Activated CD8-positive, alpha-beta T cell treated with anti-CD3 and anti-CD28 coated beads, Interleukin-2, amount 10 ng/mL, durations not matched to agents 7 days and 5 days (primary cell): ENCODE results near the gene AP5B1. TPM values are rescaled to one million over a fixed set of nuclear protein-coding genes. Genes with fewer than 3 reads are reported as not detected.

ENCODE experiments used
- ATAC-seq: fragments of 150-1000 bp; cut with Tn5 transposase; one replicate; pipeline ENCODE4 v1.10.0; 2021; ENCODE audit warnings: moderate library complexity
- CTCF ChIA-PET: fragments of 350-600 bp; sonication (Branson Sonifier 250); formaldehyde crosslinking; loops from one replicate; lab custom pipeline; 2021; ENCODE audit warnings: antibody characterized with exemption; lab: Charles Lee
- POLR2A ChIA-PET: fragments of 350-600 bp; sonication (Branson Sonifier 250); formaldehyde crosslinking; loops from one replicate; lab custom pipeline; 2021; ENCODE audit warnings: antibody characterized with exemption; lab: Charles Lee
- DNase-seq: peaks from one replicate; pipeline ENCODE4 v3.0.0-alpha.2; 2020
- H3K27ac Mint-ChIP-seq: one replicate; pipeline ENCODE4 v1.8.0; 2021; ENCODE audit warnings: mild to moderate bottlenecking, mixed read lengths
- H3K27me3 Mint-ChIP-seq: one replicate; pipeline ENCODE4 v1.8.0; 2021; ENCODE audit warnings: low read depth, mixed read lengths
- H3K36me3 Mint-ChIP-seq: one replicate; pipeline ENCODE4 v1.8.0; 2021; ENCODE audit warnings: low read depth, mixed read lengths
- H3K4me1 Mint-ChIP-seq: one replicate; pipeline ENCODE4 v1.8.0; 2021; ENCODE audit warnings: low read depth, mixed read lengths
- H3K4me3 Mint-ChIP-seq: one replicate; pipeline ENCODE4 v1.8.0; 2021; ENCODE audit warnings: mild to moderate bottlenecking, mixed read lengths
- H3K9me3 Mint-ChIP-seq: one replicate; pipeline ENCODE4 v1.8.0; 2022; ENCODE audit warnings: mixed read lengths; ENCODE audit not compliant: insufficient read depth
- total RNA-seq, 2 experiments: library from RNA; stranded (reverse); gene quantifications; one replicate each; pipeline ENCODE4 v1.2.3, GENCODE V29; 2021

Gene AP5B1
- total RNA-seq, 2 experiments from 2014 or later = 21.9 to 22.5 TPM

DNA sequence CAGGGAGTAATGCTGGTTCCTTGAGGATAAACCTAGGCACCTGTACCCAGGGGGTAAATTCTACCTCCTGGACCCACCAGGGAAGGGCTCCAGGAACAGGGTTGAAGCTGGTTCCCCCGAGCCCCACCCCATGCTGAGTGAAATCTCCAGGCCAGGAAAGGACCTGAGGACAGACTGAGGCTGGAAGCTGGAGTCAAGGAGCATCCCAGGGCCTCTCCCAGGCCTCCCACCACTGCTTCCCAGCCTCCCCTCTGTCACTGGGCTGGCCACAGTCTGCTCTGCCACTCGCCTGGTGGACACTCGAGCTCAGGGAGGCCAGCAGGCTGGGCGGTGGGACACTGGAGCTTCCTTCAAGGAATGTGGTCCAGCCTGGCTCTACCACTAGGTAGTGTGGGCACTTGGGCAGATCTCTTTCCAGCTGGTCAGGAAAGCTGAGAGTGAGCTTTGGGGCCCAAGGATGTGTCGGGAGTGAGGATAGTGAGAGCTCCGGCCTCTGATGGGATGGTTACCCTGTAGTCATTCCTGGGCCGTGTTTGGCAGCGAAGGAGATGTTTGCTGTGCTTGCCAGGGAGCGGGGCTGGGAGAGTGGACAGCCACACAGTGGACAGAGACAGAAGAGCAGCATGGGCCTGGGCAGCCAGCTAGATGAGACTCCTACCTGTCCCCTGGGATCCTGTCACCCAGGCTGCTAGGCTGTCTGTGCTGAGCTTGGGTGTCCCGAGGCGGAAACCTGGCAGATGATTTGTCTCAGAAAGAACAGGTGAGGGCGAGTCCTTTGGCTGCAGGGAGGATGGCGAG, 9.5 kb upstream of the AP5B1 start:
- ChIA-PET CTCF (interaction anchor here (0.8 to 5.7 kb wide), 6 partner anchors 10 to 70 kb away, joined by 3 to 71 read pairs (median 5); partner anchors contain the start of genes AP5B1 and MUS81), POLR2A (interaction anchor here (3.0 kb wide), 1 partner anchor 10 kb away, joined by 17 read pairs; the partner anchor contains the start of gene AP5B1)
- no peak for DNase-seq
- ATAC-seq = no peak
- H3K9me3 Mint-ChIP-seq = no peaks in the 10 kb centered on the region
- H3K27me3 Mint-ChIP-seq = peaks cover 39% of the 10 kb centered on the region
- no peaks in the 10 kb centered on the region for H3K36me3 Mint-ChIP-seq
- H3K4me3 Mint-ChIP-seq = no peak overlapping the region
- peaks cover 44% of the 10 kb centered on the region for H3K4me1 Mint-ChIP-seq
- H3K27ac Mint-ChIP-seq = peak overlapping the region; percentile 67

DNA sequence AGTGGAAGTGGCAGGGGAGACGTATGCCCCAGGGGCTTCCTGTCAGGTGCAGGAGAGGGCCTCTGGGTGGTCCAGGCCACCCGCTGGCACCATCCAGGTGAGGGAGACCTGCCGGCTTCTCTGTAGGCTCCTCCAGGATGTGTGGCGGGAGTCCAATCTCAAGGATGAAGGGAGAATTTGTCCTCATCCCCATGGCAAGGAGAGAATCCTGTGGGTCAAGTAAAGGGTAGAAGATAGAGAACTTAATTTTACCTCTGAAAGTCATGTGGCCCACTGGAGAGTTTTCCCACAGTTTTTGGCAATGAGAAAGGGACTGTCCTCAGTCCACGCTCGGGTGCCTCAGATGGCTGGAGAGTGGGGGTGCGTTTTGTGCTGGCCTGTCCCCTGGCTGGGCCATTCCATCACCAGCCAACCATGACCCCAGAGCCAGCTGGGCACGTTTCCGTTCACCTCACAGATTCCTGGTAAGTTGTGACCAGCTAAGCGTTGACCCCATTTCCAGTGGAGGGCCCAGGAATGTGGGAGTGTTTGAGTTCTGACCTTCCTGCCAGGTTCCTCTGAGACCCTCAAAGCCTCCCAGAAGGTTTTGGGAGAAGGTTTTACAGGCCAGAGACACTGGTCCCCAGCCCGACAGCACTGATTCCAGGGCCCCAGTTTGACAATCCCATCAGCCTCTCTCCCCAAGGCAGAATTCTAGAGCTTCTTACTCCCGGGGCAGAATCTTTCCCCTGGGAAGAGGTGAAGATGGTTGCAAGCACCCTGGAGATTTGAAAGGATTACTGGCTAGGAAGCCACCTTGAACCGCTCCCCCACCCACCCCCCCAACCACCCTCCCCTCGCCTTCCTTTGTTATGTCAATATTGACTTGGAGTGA, 8.7 kb upstream of the AP5B1 start:
- peaks cover 48% of the 10 kb centered on the region for H3K4me1 Mint-ChIP-seq
- no peak overlapping the region for H3K4me3 Mint-ChIP-seq
- peaks cover 43% of the 10 kb centered on the region for H3K27me3 Mint-ChIP-seq
- ATAC-seq (no peak), DNase-seq (no peak)
- CTCF ChIA-PET = interaction anchor here (0.8 to 5.7 kb wide), 6 partner anchors 10 to 255 kb away, joined by 3 to 71 read pairs (median 4); partner anchors contain the start of genes AP5B1 and MUS81
- H3K27ac Mint-ChIP-seq = no peak overlapping the region
- no peaks in the 10 kb centered on the region for H3K36me3 Mint-ChIP-seq
- no peaks in the 10 kb centered on the region for H3K9me3 Mint-ChIP-seq
- POLR2A ChIA-PET = interaction anchor here (1.0 to 3.0 kb wide), 3 partner anchors 9 to 78 kb away, joined by 3 to 17 read pairs (median 4); partner anchors contain the start of gene AP5B1

DNA sequence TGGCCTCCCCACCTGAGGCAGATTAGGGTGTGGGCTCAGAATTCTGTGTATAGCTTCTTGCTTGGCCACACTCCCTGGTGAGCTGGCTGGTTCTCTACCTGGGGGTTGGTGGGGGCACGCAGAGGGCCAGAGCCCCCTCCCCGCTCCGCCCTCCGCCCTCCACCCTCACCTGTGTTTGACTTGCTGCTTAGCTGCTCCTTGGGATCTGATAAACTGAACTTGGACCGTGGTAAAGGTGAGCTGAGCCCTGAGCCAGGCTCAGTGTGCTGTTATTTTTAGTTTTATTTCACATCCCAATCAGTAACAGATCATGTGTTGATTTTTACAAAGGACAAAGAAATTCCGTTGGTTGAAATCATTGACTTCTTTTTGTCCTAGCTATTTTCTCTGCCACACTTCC, 8.0 kb upstream of the AP5B1 start:
- Mint-ChIP-seq H3K9me3 (no peaks in the 10 kb centered on the region), H3K27me3 (peaks cover 48% of the 10 kb centered on the region), H3K36me3 (no peaks in the 10 kb centered on the region), H3K27ac (no peak overlapping the region), H3K4me3 (no peak overlapping the region), H3K4me1 (peaks cover 51% of the 10 kb centered on the region)
- ChIA-PET POLR2A (interaction anchor here (1.0 to 1.2 kb wide), 2 partner anchors 72 to 78 kb away, joined by 3 to 4 read pairs; no protein-coding TSS in a partner anchor), CTCF (interaction anchor here (1.2 to 5.7 kb wide), 4 partner anchors 9 to 256 kb away, joined by 4 to 71 read pairs (median 6); partner anchors contain the start of gene AP5B1)
- DNase-seq (no peak), ATAC-seq (no peak)

DNA sequence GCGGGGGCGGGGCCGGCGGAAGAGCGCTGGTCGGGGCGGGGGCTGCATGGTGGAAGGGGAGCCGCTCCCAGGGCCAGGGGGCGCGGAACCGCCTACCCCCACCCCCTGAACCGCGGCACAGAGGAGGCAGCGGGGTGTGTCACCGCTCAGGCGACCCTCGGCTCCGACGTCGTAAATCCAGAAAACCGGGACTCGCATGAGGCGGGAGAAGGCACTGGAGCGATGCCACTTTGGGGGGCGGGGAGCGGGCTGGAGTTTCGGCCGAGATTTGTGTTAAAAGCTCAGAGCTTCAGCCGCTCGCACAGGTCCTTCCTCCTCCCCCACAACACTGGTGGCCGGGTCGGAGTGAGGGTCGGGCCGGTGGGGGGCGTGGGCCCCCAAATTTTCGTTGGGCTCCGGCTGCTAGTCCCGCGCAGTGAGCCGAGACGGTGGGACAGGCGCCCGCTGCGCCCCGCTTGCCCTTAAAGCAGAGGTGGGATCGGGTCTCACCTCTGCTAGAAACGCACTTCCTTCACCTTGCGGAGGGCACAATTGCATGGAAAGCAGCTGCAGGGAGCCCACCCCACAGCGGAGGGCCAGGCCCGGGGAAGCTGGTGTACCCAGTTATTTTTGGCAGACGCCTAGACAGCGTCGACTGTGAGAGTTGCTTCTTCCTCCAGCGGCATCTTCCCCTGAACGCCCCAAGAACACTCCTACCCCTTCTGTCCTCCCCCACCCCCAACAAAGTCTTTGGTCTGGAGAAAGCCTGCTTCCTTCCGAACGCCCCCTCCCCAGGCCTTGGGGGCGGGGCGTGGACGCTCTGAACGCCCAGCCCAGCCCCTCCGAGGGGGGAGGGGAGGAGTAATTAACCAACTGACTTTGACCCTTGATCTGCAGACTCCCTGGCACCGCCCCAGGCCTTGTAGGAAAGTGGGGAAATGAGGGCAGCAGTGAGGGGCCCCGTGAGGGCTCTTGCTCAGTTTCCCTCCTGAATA, 7.2 kb upstream of the AP5B1 start:
- Mint-ChIP-seq H3K4me1 (peaks cover 51% of the 10 kb centered on the region), H3K27me3 (peaks cover 49% of the 10 kb centered on the region), H3K27ac (no peak overlapping the region), H3K36me3 (no peaks in the 10 kb centered on the region), H3K4me3 (peak overlapping the region; percentile 56), H3K9me3 (no peaks in the 10 kb centered on the region)
- DNase-seq (no peak), ATAC-seq (peak; percentile 30)
- ChIA-PET POLR2A (interaction anchor here (1.2 kb wide), 1 partner anchor 77 kb away, joined by 4 read pairs; no protein-coding TSS in a partner anchor), CTCF (interaction anchor here (0.6 to 5.7 kb wide), 5 partner anchors 8 to 1364 kb away, joined by 3 to 71 read pairs (median 4); partner anchors contain the start of genes AP5B1 and KAT5)

DNA sequence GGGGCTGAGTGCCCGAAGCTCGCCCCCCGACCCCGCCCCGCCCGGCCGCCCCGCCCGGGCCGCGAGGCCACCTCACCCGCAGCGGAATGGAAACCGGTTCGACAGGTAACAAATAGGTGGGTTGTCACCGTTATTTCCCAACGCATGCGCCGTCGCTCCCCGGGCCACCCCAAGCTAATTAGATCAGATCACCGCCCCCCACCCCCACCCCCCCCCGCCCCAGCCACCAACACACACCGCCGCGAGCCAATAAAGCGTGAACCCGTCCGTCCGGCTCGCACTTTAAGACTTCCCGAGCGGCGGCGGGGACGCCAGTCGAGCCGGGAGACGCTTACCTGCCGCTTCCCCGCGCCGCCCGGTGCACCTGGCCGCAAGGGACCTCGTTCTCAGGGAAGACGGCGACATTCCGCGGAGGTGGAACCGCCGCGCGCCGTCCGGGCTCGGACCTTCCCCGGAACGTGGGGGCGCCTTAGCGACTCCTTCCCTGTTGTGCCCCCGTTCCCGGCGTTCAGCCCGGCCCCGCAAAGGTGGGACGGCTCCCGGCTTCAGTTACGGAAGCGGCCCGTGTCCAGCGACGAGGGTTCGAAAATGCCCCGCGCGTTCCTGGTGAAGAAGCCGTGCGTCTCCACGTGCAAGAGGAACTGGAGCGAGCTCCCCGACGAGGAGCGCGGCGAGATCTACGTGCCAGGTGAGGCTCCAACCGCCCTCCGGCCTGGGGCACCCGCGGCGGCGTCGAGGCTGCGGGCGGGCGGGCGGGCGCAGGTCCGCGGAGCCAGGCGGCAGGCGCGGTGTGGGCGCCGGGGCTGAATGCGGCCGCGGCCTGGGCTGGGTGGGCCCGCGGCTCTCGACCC, 6.2 kb upstream of the AP5B1 start, which contains the start of gene OVOL1:
OVOL1 (plus strand) TSS at position 278 of the 851 bp plus-strand sequence; CDS start at position 589, 311 bp downstream.
- Mint-ChIP-seq H3K36me3 (no peaks in the 10 kb centered on the region), H3K27me3 (peaks cover 49% of the 10 kb centered on the region), H3K4me1 (peaks cover 44% of the 10 kb centered on the region), H3K9me3 (no peaks in the 10 kb centered on the region), H3K27ac (no peak within 1 kb of the TSS), H3K4me3 (peak within 1 kb of the TSS; percentile 58)
- ChIA-PET CTCF (interaction anchor here (1.0 kb wide), 1 partner anchor 75 kb away, joined by 4 read pairs; the partner anchor contains the start of gene KAT5), POLR2A (no interaction called here)
- DNase-seq (no peak), ATAC-seq (no peak)

DNA sequence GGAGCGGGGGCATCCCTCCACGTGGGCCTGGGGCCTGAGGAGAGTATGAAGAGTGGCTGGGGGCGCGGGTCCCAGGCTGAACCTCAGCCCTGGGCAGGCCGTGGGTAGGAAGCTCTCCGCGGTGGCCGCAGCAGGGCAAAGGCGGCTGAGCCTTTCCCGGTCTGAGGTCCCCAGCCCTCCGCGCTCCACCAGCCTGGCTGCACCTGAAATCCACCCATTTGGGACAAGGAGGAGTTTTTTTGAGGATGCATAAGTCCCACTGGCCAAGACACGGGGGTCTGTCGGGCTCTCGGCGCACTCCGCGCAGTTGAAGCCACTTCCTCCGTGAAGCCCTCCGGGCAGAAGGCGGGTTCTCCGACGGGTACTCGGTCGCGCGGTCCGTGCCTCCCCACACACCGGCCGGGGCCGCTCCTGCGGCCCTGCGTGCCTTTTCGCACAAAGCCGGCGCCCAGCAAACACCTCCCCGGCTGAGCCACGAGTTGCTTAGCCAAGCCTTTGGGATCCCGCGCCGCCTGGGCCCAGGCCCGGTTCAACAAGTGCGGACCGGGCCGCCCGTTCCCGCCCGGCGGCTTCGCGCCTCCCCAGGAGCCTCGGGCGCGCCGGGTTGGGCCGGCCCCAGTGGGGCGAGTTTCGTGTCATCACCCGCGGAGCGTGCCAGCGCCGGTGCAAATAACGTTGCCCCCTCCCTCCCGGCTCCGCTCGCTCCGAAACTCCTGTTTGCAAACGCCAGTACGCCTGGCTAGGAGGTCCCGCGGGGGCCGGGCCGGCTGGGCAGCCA, 5.4 kb upstream of the AP5B1 start:
- H3K27me3 Mint-ChIP-seq = peaks cover 49% of the 10 kb centered on the region
- no peaks in the 10 kb centered on the region for H3K9me3 Mint-ChIP-seq
- no peak for ATAC-seq
- H3K4me3 Mint-ChIP-seq = no peak overlapping the region
- no peaks in the 10 kb centered on the region for H3K36me3 Mint-ChIP-seq
- H3K4me1 Mint-ChIP-seq = peaks cover 36% of the 10 kb centered on the region
- DNase-seq = no peak
- POLR2A ChIA-PET = no interaction called here
- CTCF ChIA-PET = interaction anchor here (1.9 to 3.3 kb wide), 2 partner anchors 15 to 31 kb away, joined by 11 to 28 read pairs; no protein-coding TSS in a partner anchor
- H3K27ac Mint-ChIP-seq = no peak overlapping the region

DNA sequence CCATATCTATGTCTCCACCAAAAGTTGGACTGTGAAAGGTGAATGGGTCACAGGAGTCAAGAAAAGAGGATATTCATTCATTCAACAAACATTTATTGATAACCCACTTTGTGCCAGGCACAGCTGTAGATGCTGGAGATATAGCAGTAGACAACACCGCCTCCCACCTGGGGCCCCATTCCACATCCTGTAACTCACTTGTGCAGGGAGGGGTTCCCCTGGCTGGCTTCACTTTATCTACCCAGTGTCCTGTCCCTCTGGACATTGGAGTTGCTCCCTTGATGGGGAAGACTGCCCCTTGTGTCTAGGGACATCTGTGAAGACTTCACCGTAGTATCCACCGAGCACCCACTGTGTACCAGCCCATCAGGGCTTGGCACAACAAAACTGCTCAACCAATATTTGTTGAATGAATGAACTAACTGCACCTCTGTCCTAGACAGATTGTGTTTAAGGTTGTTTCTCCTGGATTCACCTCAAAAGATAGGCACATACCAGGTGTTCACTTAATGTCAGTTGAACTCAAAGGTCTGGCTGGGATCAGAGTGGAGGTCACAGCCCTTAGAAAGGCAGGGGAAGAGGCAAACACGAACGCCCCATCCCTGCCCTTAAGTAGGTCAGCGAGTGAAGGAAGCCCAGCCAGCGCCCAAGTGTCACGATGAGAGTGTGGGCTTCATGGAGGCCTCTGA, 4.7 kb upstream of the AP5B1 start:
- no peak overlapping the region for H3K4me3 Mint-ChIP-seq

DNA sequence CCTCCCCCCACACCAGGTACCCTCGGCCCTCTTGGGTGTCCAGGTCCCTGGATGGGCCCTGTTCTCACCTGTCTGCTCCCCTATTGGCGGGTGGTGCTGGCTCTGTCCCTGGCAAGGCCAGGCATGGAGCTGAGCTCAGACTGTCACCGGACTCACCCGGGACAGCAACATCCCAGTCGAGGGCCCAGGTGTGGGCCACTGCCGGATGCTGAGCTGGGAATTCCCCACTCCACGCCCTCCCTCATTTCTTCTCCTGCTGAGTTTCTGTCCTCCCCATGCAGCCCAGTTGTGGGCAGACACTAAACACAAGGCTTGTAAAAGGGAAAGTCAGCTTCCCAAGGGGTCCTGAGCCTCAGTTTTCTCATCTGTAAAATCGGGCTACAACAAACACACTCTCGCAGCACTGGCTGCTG, 2.0 kb upstream of the AP5B1 start:
- ATAC-seq (no peak), DNase-seq (no peak)
- Mint-ChIP-seq H3K4me1 (peaks cover 31% of the 10 kb centered on the region), H3K9me3 (no peaks in the 10 kb centered on the region), H3K36me3 (peaks cover 5% of the 10 kb centered on the region), H3K4me3 (no peak overlapping the region), H3K27ac (no peak overlapping the region), H3K27me3 (peaks cover 24% of the 10 kb centered on the region)
- CTCF ChIA-PET = interaction anchor here (0.6 to 3.3 kb wide), 8 partner anchors 9 to 473 kb away, joined by 3 to 28 read pairs (median 4); partner anchors contain the start of gene KAT5
- POLR2A ChIA-PET = interaction anchor here (0.9 kb wide), 1 partner anchor 77 kb away, joined by 3 read pairs; the partner anchor contains the start of gene MUS81

More for the DNA sequence above, 4.7 kb upstream of the AP5B1 start:
- H3K27me3 Mint-ChIP-seq = peaks cover 44% of the 10 kb centered on the region
- POLR2A ChIA-PET = interaction anchor here (0.6 to 0.7 kb wide), 2 partner anchors 9 to 73 kb away, joined by 3 read pairs; partner anchors contain the start of gene KAT5
- H3K27ac Mint-ChIP-seq = no peak overlapping the region
- H3K9me3 Mint-ChIP-seq = no peaks in the 10 kb centered on the region
- CTCF ChIA-PET = interaction anchor here (0.8 to 3.3 kb wide), 5 partner anchors 9 to 99 kb away, joined by 3 to 28 read pairs (median 4); no protein-coding TSS in a partner anchor
- DNase-seq (peak; percentile 46), ATAC-seq (no peak)
- peaks cover 29% of the 10 kb centered on the region for H3K4me1 Mint-ChIP-seq
- H3K36me3 Mint-ChIP-seq = no peaks in the 10 kb centered on the region
